IMR-90 (cell line): ENCODE data around the gene PIAS4. TPM values are rescaled to one million over a fixed set of nuclear protein-coding genes. Genes with fewer than 3 reads are reported as not detected.

ENCODE experiments used
- ATAC-seq: fragments of 200-7000 bp; cut with Tn5 transposase; 2 replicates; pipeline ENCODE4 v1.9.1; 2020; ENCODE audit warnings: low read depth, mild to moderate bottlenecking, moderate library complexity
- BruUV-seq: library from RNA; stranded (reverse); fragments of 400-500 nt; replicated peaks from 2 replicates; lab custom pipeline; 2021; lab: Mats Ljungman, UMichigan
- CTCF ChIA-PET: fragments of 300-600 bp; formaldehyde crosslinking; extraction: SDS; loops from one replicate; lab custom pipeline; 2021; ENCODE audit warnings: antibody characterized with exemption; lab: Yijun Ruan, JAX
- POLR2A ChIA-PET: fragments of 300-600 bp; sonication (Branson Sonifier 250); formaldehyde crosslinking; loops from one replicate; lab custom pipeline; 2022; ENCODE audit warnings: antibody characterized with exemption; ENCODE audit not compliant: unreplicated experiment; lab: Charles Lee
- DNase-seq: peaks from one replicate; pipeline ENCODE4 v3.0.0; 2013
- H2AFZ ChIP-seq: replicated peaks from 2 replicates; pipeline ENCODE3; 2013; ENCODE audit warnings: low read length, mild to moderate bottlenecking; ENCODE audit not compliant: poor library complexity
- H2AK5ac ChIP-seq: 2 replicates; pipeline ENCODE4 v1.6.1; 2013; ENCODE audit warnings: low read depth, low read length, inconsistent platforms
- H2AK9ac ChIP-seq: replicated peaks from 2 replicates; pipeline ENCODE3; 2013; ENCODE audit warnings: mild to moderate bottlenecking, low read depth, low read length, moderate library complexity; ENCODE audit not compliant: poor library complexity
- H2BK120ac ChIP-seq: 2 replicates; pipeline ENCODE4 v1.6.1; 2013; ENCODE audit warnings: low read depth, low read length, inconsistent platforms
- H2BK15ac ChIP-seq: 3 replicates; pipeline ENCODE4 v1.6.1; 2013; ENCODE audit warnings: low read depth, low read length, inconsistent platforms
- H2BK20ac ChIP-seq: 2 replicates; pipeline ENCODE4 v1.6.1; 2013; ENCODE audit warnings: low read depth, mild to moderate bottlenecking, inconsistent platforms, low read length, moderate library complexity
- H2BK5ac ChIP-seq: 2 replicates; pipeline ENCODE4 v1.6.1; 2013; ENCODE audit warnings: mild to moderate bottlenecking, low read depth, low read length, inconsistent platforms; ENCODE audit not compliant: poor library complexity, severe bottlenecking
- H3K14ac ChIP-seq: replicated peaks from 2 replicates; pipeline ENCODE4 v1.6.1; 2013; ENCODE audit warnings: low read depth, low read length, inconsistent platforms
- H3K18ac ChIP-seq: 2 replicates; pipeline ENCODE4 v1.6.1; 2013; ENCODE audit warnings: low read depth, low read length, control low read depth
- H3K23ac ChIP-seq: 2 replicates; pipeline ENCODE4 v1.6.1; 2013; ENCODE audit warnings: low read depth, low read length, inconsistent platforms
- H3K27ac ChIP-seq: 2 replicates; pipeline ENCODE4 v1.5.1; 2013; ENCODE audit warnings: mild to moderate bottlenecking, control low read depth, low read length; ENCODE audit not compliant: insufficient read depth
- H3K27me3 ChIP-seq: 2 replicates; pipeline ENCODE4 v1.6.1; 2013; ENCODE audit warnings: low read length; ENCODE audit not compliant: control insufficient read depth, insufficient read depth
- H3K36me3 ChIP-seq: 2 replicates; pipeline ENCODE4 v1.6.1; 2013; ENCODE audit warnings: low read length, mixed read lengths; ENCODE audit not compliant: control insufficient read depth, insufficient read depth
- H3K4ac ChIP-seq: 2 replicates; pipeline ENCODE4 v1.6.1; 2013; ENCODE audit warnings: low read depth, low read length, inconsistent platforms
- H3K4me1 ChIP-seq: 2 replicates; pipeline ENCODE4 v1.6.1; 2013; ENCODE audit warnings: low read length, mixed read lengths; ENCODE audit not compliant: control insufficient read depth, insufficient read depth
- H3K4me2 ChIP-seq: 2 replicates; pipeline ENCODE4 v1.6.1; 2013; ENCODE audit warnings: low read depth, mild to moderate bottlenecking, control low read depth, low read length, moderate library complexity
- H3K4me3 ChIP-seq: 2 replicates; pipeline ENCODE4 v1.5.1; 2013; ENCODE audit warnings: low read depth, mild to moderate bottlenecking, control low read depth, low read length, moderate library complexity; ENCODE audit not compliant: insufficient read depth
- H3K56ac ChIP-seq: 2 replicates; pipeline ENCODE4 v1.6.1; 2013; ENCODE audit warnings: low read length, inconsistent platforms; ENCODE audit not compliant: insufficient read depth; ENCODE audit errors: extremely low read depth
- H3K79me1 ChIP-seq, 2 experiments: 2 replicates each; pipeline ENCODE4 v1.6.1; 2013; ENCODE audit warnings: low read length in 2 of 2, inconsistent platforms in 1 of 2, low read depth in 1 of 2
- H3K9ac ChIP-seq: 2 replicates; pipeline ENCODE4 v1.6.1; 2013; ENCODE audit warnings: low read depth, low read length, control low read depth
- H3K9me1 ChIP-seq: 2 replicates; pipeline ENCODE4 v1.6.1; 2013; ENCODE audit warnings: low read length, inconsistent platforms; ENCODE audit not compliant: insufficient read depth
- H3K9me3 ChIP-seq: 2 replicates; pipeline ENCODE4 v1.6.1; 2013; ENCODE audit warnings: low read length; ENCODE audit not compliant: control insufficient read depth, insufficient read depth
- H4K20me1 ChIP-seq: 2 replicates; pipeline ENCODE4 v1.6.1; 2013; ENCODE audit warnings: low read length, inconsistent platforms; ENCODE audit not compliant: insufficient read depth
- H4K5ac ChIP-seq: 2 replicates; pipeline ENCODE4 v1.6.1; 2013; ENCODE audit warnings: mild to moderate bottlenecking, low read depth, low read length, control low read depth
- H4K8ac ChIP-seq, 2 experiments: 2 replicates each; pipeline ENCODE4 v1.6.1; 2013; ENCODE audit warnings: low read depth in 2 of 2, low read length in 2 of 2, control low read depth in 1 of 2, inconsistent platforms in 1 of 2
- H4K91ac ChIP-seq: 2 replicates; pipeline ENCODE4 v1.6.1; 2013; ENCODE audit warnings: low read depth, low read length, inconsistent platforms; ENCODE audit not compliant: insufficient read depth
- BHLHE40 ChIP-seq: fragments of 150-350 bp; IDR thresholded peaks from 2 replicates; pipeline ENCODE4 v1.6.1; 2016; ENCODE audit warnings: mild to moderate bottlenecking, low read depth, low read length
- CEBPB ChIP-seq: IDR thresholded peaks from 2 replicates; pipeline ENCODE4 v1.6.1; 2012; ENCODE audit warnings: low read depth, low read length, improper control_type of control experiment
- CHD1 ChIP-seq: IDR thresholded peaks from 2 replicates; pipeline ENCODE4 v1.6.1; 2012; ENCODE audit warnings: low read depth, low read length, improper control_type of control experiment
- MAZ ChIP-seq: IDR thresholded peaks from 2 replicates; pipeline ENCODE4 v1.6.1; 2012; ENCODE audit warnings: low read depth, mild to moderate bottlenecking, low read length, improper control_type of control experiment, moderate library complexity, borderline replicate concordance
- MXI1 ChIP-seq: IDR thresholded peaks from 2 replicates; pipeline ENCODE4 v1.6.1; 2012; ENCODE audit warnings: low read depth, mild to moderate bottlenecking, low read length, moderate library complexity, borderline replicate concordance
- NFE2L2 ChIP-seq: fragments of 150-350 bp; IDR thresholded peaks from 2 replicates; pipeline ENCODE4 v1.6.1; 2016; ENCODE audit warnings: low read depth, mild to moderate bottlenecking, low read length
- RFX5 ChIP-seq: IDR thresholded peaks from 2 replicates; pipeline ENCODE4 v1.8.0; 2012; ENCODE audit warnings: low read depth, mild to moderate bottlenecking, low read length, moderate library complexity
- SMC3 ChIP-seq: fragments of 150-350 bp; IDR thresholded peaks from 2 replicates; pipeline ENCODE4 v1.6.1; 2016; ENCODE audit warnings: low read depth, mild to moderate bottlenecking, antibody characterized with exemption, low read length, moderate library complexity
- WGBS, 2 experiments: methylation state at CpG; one replicate each; pipeline versions ENCODE4 v1.1.5 to v1.1.7; 2013; ENCODE audit warnings: missing lambda C conversion rate in 2 of 2; ENCODE audit not compliant: insufficient read length in 1 of 2; ENCODE audit errors: extremely low coverage in 2 of 2; 5-methylcytosine and 5-hydroxymethylcytosine counted together
- dilution Hi-C: fragments of 300-500 bp; cut with HindIII; formaldehyde crosslinking; loops from one replicate; pipeline ENCODE4 v1.14.3; 2018; ENCODE audit warnings: low sequenced_read_pairs; ENCODE audit not compliant: unreplicated experiment
- in situ Hi-C: fragments of 300-500 bp; cut with MboI; formaldehyde crosslinking; loops from 3 replicates; pipeline ENCODE4 v1.14.3; 2019; ENCODE audit warnings: low sequenced_read_pairs, inconsistent platforms, mixed read lengths
- intact Hi-C: fragments of 100-400 bp; cut with micrococcal nuclease; formaldehyde crosslinking; loops from 2 replicates; pipeline ENCODE4 v1.10.0; 2022
- polyA plus RNA-seq, 3 experiments: library from polyadenylated mRNA; depleted of rRNA; stranded (reverse); fragments of >200 nt; gene quantifications; 2 replicates each; pipeline ENCODE4 v1.2.3, GENCODE V29; 2012; ENCODE audit warnings: low replicate concordance in 1 of 3
- total RNA-seq: library from RNA; depleted of rRNA; stranded (reverse); fragments of >200 nt; gene quantifications from 2 replicates; pipeline ENCODE4 v1.2.3, GENCODE V29; 2012
- TF ChIP-seq, protein P1 (sequence below): fragments of 150-350 bp; IDR thresholded peaks from 2 replicates; pipeline ENCODE4 v1.6.1; 2016; ENCODE audit warnings: low read depth, mild to moderate bottlenecking, low read length, moderate library complexity, borderline replicate concordance

The PIAS4 gene
- total and polyA plus RNA-seq, 2 of the 4 experiments (the other 2 are of a cell fraction): 12.1 to 13.6 TPM

DNA sequence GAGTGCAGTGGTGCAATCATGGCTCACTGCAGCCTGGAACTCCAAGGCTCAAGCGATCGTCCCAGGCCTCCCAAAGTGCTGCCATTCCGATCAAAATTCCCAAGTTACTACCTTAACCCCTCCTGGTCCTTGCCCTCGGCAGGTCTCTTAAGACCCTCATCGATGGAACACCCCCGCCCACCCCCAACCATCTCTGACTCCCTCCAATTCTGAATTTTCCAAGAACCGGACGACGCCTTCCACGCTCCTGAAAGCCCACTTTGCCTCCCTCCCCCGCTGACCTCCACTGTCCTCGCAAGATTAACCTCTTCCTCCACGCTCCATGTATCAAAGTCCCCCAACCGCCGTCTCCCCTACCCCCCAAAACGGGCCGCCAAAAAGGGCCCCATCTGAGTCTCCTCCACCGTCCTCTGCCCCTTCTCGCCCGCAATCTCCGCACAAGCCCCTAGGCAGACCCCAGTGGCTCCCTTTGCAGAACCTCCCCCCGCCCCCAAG lies 37.2 kb upstream of the PIAS4 start:
- H3K9ac ChIP-seq: peak overlapping the region; percentile 100
- ATAC-seq (no peak), DNase-seq (no peak)
- CTCF ChIA-PET: interaction anchor here (2.2 kb wide), 1 partner anchor 17 kb away, joined by 8 read pairs; no protein-coding TSS in a partner anchor
- peak overlapping the region; percentile 97 for H3K56ac ChIP-seq
- peak overlapping the region; percentile 80 for H2AK9ac ChIP-seq
- POLR2A ChIA-PET: interaction anchor here (0.7 to 1.3 kb wide), 2 partner anchors 10 to 15 kb away, joined by 3 to 10 read pairs; partner anchors contain the start of gene EEF2
- no peak overlapping the region for H2BK20ac ChIP-seq
- peak overlapping the region; percentile 90; the same call in 1 of the 2 replicates for H2BK120ac ChIP-seq
- H3K18ac ChIP-seq: peak overlapping the region; percentile 93
- peak overlapping the region; percentile 98 for H2BK5ac ChIP-seq
- peak overlapping the region; percentile 57; the same call in 1 of the 2 replicates for H4K5ac ChIP-seq
- in situ Hi-C loops: no loop called here
- H3K4ac ChIP-seq: peak overlapping the region; percentile 98
- peak overlapping the region; percentile 99 for H3K23ac ChIP-seq
- H3K9me1 ChIP-seq: 0 out of 2 replicates have a peak, but pooled peaks cover 16% of the 10 kb centered on the region
- H2BK15ac ChIP-seq: peak overlapping the region; percentile 98; the same call in 2 of the 3 replicates
- WGBS, 2 experiments: 1% methylated on average over 16 of the region's 22 CpGs; no CpG with 5 or more reads in 1 of the 2 experiments
- H3K36me3 ChIP-seq: peaks cover 39% of the 10 kb centered on the region
- H3K4me2 ChIP-seq: peak overlapping the region; percentile 98
- no peaks in the 10 kb centered on the region for H3K9me3 ChIP-seq
- TF ChIP-seq BHLHE40 (no peak), CHD1 (no peak), NFE2L2 (no peak), MXI1 (no peak), RFX5 (no peak), CEBPB (peak; percentile 71), MAZ (no peak), SMC3 (no peak)
- TF ChIP-seq, protein P1, sequence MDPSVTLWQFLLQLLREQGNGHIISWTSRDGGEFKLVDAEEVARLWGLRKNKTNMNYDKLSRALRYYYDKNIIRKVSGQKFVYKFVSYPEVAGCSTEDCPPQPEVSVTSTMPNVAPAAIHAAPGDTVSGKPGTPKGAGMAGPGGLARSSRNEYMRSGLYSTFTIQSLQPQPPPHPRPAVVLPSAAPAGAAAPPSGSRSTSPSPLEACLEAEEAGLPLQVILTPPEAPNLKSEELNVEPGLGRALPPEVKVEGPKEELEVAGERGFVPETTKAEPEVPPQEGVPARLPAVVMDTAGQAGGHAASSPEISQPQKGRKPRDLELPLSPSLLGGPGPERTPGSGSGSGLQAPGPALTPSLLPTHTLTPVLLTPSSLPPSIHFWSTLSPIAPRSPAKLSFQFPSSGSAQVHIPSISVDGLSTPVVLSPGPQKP: no peak
- BruUV-seq: no TSS peak
- H3K27ac ChIP-seq: peak overlapping the region; percentile 99
- H4K91ac ChIP-seq: peak overlapping the region; percentile 98
- H3K4me3 ChIP-seq: peak overlapping the region; percentile 81
- intact Hi-C loops: no loop called here
- peak overlapping the region; percentile 75 to 84; a peak in 3 of 4 replicates for H4K8ac ChIP-seq
- H4K20me1 ChIP-seq: peaks cover 74% of the 10 kb centered on the region
- H3K27me3 ChIP-seq: no peaks in the 10 kb centered on the region
- H2AK5ac ChIP-seq: peak overlapping the region; percentile 99
- peak overlapping the region; percentile 75 for H2AFZ ChIP-seq
- H3K79me1 ChIP-seq: peaks cover 9 to 42% of the 10 kb centered on the region in 2 experiments; a peak in 3 of 4 replicates
- peak overlapping the region; percentile 100 for H3K14ac ChIP-seq
- H3K4me1 ChIP-seq: peaks cover 9% of the 10 kb centered on the region
- dilution Hi-C loops: no loop called here
